ENCODE data around the gene NFXL1.

The NFXL1 gene

DNA sequence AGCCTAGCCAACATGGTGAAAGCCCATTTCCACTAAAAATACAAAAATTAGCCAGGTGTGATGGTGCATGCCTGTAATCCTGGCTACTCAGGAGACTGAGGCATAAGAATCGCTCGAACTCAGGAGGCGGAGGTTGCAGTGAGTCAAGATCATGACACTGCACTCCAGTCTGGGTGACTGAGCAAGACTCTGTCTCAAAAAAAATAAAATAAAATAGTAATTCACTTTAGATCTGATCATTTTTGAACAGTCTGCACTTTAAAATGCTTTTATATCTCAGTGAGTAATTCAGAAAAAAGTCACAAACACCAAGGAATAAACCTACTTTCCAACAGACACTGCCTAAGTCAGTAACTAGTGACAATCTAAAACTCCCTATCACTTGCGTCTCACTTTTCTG lies 50.9 kb downstream of the NFXL1 start:
- DNase-seq (ENCODE audit: low spot score) = no peak
- POLR2A ChIA-PET (ENCODE audit: low non-redundant PET) = no interaction called here
- CTCF ChIA-PET = no interaction called here
- TF ChIP-seq, protein P1, sequence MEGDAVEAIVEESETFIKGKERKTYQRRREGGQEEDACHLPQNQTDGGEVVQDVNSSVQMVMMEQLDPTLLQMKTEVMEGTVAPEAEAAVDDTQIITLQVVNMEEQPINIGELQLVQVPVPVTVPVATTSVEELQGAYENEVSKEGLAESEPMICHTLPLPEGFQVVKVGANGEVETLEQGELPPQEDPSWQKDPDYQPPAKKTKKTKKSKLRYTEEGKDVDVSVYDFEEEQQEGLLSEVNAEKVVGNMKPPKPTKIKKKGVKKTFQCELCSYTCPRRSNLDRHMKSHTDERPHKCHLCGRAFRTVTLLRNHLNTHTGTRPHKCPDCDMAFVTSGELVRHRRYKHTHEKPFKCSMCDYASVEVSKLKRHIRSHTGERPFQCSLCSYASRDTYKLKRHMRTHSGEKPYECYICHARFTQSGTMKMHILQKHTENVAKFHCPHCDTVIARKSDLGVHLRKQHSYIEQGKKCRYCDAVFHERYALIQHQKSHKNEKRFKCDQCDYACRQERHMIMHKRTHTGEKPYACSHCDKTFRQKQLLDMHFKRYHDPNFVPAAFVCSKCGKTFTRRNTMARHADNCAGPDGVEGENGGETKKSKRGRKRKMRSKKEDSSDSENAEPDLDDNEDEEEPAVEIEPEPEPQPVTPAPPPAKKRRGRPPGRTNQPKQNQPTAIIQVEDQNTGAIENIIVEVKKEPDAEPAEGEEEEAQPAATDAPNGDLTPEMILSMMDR (conservative IDR thresholded peaks at IDR 0.05; ENCODE audit: low read depth) = no peak
- no peak overlapping the region for H3K27ac ChIP-seq

DNA sequence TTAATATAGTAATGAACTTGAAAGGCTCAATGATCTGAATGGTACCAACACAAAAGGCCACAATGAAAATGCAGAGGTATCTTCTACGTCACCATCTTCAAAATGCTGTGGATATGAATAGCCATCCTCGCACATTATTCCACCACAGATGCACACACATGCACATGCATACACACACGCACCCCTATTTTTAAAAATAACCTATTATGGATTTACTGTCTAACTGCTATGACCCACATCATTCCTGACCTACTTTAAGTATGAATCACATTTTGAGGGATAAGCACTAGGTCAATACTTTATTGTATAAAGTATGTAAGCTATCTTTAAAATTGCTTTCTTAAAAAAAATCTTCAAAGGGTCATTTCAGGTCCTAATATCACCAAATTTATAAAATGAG lies 52.1 kb downstream of the NFXL1 start:
- ChIA-PET POLR2A (ENCODE audit: low non-redundant PET) (no interaction called here), CTCF (no interaction called here)
- no peak for DNase-seq (ENCODE audit: low spot score)
- TF ChIP-seq, protein P1 (conservative IDR thresholded peaks at IDR 0.05; ENCODE audit: low read depth) = no peak
- H3K27ac ChIP-seq = no peak overlapping the region

DNA sequence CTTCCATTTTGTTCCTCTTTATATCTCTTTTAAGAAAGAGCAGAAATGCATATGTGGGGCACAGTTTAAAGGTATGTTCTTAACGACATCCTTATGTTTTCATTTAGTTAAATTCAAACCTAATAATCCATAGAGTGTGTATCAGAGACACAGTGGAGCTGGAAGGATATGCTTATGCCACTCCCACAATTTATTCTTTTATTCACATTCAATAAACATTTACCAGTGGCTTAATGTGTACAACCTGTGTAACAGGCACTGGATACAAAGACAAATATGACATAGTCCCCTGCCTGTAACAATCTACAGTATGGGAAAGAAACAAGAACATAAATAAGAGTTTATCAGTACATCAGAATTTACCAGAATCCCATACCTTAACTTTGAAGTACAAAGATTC lies 54.1 kb downstream of the NFXL1 start:
- TF ChIP-seq, protein P1 (conservative IDR thresholded peaks at IDR 0.05; ENCODE audit: low read depth) = no peak
- POLR2A ChIA-PET (ENCODE audit: low non-redundant PET) = no interaction called here
- no peak overlapping the region for H3K27ac ChIP-seq
- CTCF ChIA-PET = interaction anchor here (0.6 kb wide), 1 partner anchor 24 kb away, joined by 4 read pairs; no protein-coding TSS in a partner anchor
- DNase-seq (ENCODE audit: low spot score) = no peak

DNA sequence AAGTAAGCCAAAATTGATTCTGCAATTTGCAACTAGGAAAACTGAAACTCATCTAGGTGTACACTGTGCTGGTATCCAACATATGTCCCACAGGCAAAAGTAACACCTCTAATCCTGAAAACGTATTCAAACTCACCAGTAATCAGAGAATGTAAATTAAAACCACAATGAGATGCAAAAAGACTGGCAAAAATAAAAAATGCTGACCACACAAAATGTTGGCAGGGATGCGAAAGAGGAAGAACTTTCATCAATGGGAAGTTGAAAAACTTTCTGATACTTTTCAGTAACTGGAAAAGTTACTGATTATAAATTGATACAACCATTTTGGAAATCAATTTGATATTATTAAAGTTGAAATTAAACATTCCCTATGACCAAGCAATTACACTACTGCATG lies 56.4 kb downstream of the NFXL1 start:
- ChIA-PET CTCF (no interaction called here), POLR2A (ENCODE audit: low non-redundant PET) (interaction anchor here (0.6 kb wide), 1 partner anchor 466 kb away, joined by 3 read pairs; no protein-coding TSS in a partner anchor)
- TF ChIP-seq, protein P1 (conservative IDR thresholded peaks at IDR 0.05; ENCODE audit: low read depth) = no peak
- no peak for DNase-seq (ENCODE audit: low spot score)
- H3K27ac ChIP-seq = no peak overlapping the region

DNA sequence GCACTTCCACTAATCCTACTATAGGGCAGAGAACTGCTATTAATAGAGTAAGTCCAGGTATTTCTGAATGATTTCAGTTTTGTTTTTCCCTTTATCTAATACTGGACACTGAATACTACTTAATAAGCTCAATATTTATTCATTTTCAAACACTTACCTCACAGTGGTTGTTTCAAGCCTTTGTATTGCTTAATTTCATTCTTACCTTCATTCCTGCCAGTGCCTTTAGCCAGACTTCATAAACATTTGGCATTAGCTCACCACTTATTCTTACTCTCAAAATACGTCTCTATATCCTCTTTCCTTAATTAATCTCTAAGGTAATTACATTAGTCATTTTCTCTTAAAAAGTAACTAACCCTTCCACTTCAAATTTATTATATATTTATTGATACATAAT lies 57.7 kb downstream of the NFXL1 start:
- TF ChIP-seq, protein P1 (conservative IDR thresholded peaks at IDR 0.05; ENCODE audit: low read depth) = no peak
- POLR2A ChIA-PET (ENCODE audit: low non-redundant PET) = no interaction called here
- no peak overlapping the region for H3K27ac ChIP-seq
- DNase-seq (ENCODE audit: low spot score) = no peak
- CTCF ChIA-PET = interaction anchor here (0.6 kb wide), 1 partner anchor 25 kb away, joined by 3 read pairs; no protein-coding TSS in a partner anchor

DNA sequence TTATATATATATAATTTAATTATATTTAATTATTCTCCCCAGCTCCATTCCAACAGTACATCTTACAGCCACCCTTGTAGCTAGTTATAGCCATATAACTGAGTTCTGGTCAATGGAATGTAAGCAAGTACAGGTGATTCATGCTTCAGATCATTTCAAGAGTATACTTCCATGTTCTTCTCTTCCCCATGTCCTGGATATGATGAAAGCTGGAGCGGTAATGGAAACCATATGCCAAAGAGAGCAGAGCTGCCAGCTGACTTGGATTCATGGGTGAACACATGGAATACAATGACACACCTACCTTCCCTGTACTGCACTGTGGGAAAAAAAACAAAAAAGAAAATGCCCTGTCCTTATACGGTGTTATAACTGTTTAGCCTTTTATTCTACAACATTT lies 59.0 kb downstream of the NFXL1 start:
- ChIA-PET CTCF (no interaction called here), POLR2A (ENCODE audit: low non-redundant PET) (no interaction called here)
- no peak overlapping the region for H3K27ac ChIP-seq
- TF ChIP-seq, protein P1 (conservative IDR thresholded peaks at IDR 0.05; ENCODE audit: low read depth) = no peak
- DNase-seq (ENCODE audit: low spot score) = no peak

DNA sequence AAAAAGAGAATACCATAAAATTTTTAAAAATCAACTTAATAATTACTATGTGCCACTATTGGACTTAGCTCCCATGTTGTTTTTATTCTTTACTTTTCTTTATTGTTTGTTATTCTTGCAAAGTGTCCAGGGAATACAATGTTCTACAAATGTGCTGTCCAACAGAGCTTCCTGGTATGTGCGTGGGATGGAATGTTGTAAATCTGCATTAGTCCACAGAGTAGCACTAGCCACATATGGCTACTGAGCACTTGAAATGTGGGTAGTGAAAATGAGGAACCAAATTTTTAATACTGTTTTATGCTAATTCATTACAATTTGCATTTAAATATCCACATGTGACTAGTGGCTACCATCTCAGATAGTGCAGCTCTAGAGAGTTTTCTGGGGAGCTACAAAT lies 62.2 kb downstream of the NFXL1 start:
- TF ChIP-seq, protein P1 (conservative IDR thresholded peaks at IDR 0.05; ENCODE audit: low read depth) = no peak
- ChIA-PET POLR2A (ENCODE audit: low non-redundant PET) (no interaction called here), CTCF (interaction anchor here (0.5 to 1.3 kb wide), 2 partner anchors 15 to 32 kb away, joined by 3 to 5 read pairs; partner anchors contain the start of gene CORIN)
- no peak for DNase-seq (ENCODE audit: low spot score)
- no peak overlapping the region for H3K27ac ChIP-seq
